SK-N-SH treated with all-trans-retinoic acid at 6 μM for 48 hours (cell line): Measurements from ENCODE around the gene TIMP2.

Experiments
- ATAC-seq: fragments of 200-7000 bp; cut with Tn5 transposase; 3 replicates; pipeline ENCODE4 v1.9.1; 2020; ENCODE audit warnings: mild to moderate bottlenecking, moderate library complexity
- ARNTL ChIP-seq: fragments of 450-650 bp; formaldehyde crosslinking; IDR thresholded peaks from 2 replicates; pipeline ENCODE4 v1.5.0; 2020; ENCODE audit warnings: low read depth, mild to moderate bottlenecking, moderate library complexity, borderline replicate concordance
- CREB5 ChIP-seq: fragments of 250-450 bp; sonication (Bioruptor Pico); IDR thresholded peaks from 2 replicates; pipeline ENCODE4 v1.5.1; 2020; ENCODE audit warnings: low read depth, mild to moderate bottlenecking, moderate library complexity
- CSDC2 ChIP-seq: fragments of 250-450 bp; sonication (Bioruptor Pico); IDR thresholded peaks from 2 replicates; pipeline ENCODE4 v1.5.0; 2020; ENCODE audit warnings: mild to moderate bottlenecking, moderate library complexity
- CSRNP3 ChIP-seq: fragments of 250-450 bp; sonication (Bioruptor Pico); IDR thresholded peaks from 2 replicates; pipeline ENCODE4 v1.5.1; 2021; ENCODE audit warnings: mild to moderate bottlenecking, moderate library complexity
- ESRRG ChIP-seq: fragments of 250-450 bp; sonication (Bioruptor Pico); IDR thresholded peaks from 2 replicates; pipeline ENCODE4 v1.6.1; 2021; ENCODE audit warnings: mild to moderate bottlenecking
- GLIS3 ChIP-seq: fragments of 250-450 bp; sonication (Bioruptor Pico); IDR thresholded peaks from 2 replicates; pipeline ENCODE4 v1.5.0; 2020; ENCODE audit warnings: mild to moderate bottlenecking, moderate library complexity
- ISL1 ChIP-seq: fragments of 250-450 bp; sonication (Bioruptor Pico); IDR thresholded peaks from 2 replicates; pipeline ENCODE4 v2.1.2; 2022; ENCODE audit warnings: mild to moderate bottlenecking, moderate library complexity
- OSR1 ChIP-seq: fragments of 250-450 bp; sonication (Bioruptor Pico); IDR thresholded peaks from 2 replicates; pipeline ENCODE4 v1.8.0; 2022; ENCODE audit warnings: moderate library complexity, mild to moderate bottlenecking, inconsistent platforms
- PPARA ChIP-seq: fragments of 250-450 bp; sonication (Bioruptor Pico); IDR thresholded peaks from 2 replicates; pipeline ENCODE4 v1.5.0; 2020; ENCODE audit warnings: mild to moderate bottlenecking, borderline replicate concordance
- RARB ChIP-seq: fragments of 250-450 bp; sonication (Bioruptor Pico); IDR thresholded peaks from 2 replicates; pipeline ENCODE4 v1.8.0; 2021; ENCODE audit warnings: mild to moderate bottlenecking, moderate library complexity
- SNAI2 ChIP-seq: fragments of 250-450 bp; sonication (Bioruptor Pico); IDR thresholded peaks from 2 replicates; pipeline ENCODE4 v1.5.0; 2020; ENCODE audit warnings: mild to moderate bottlenecking, moderate library complexity
- TCF4 ChIP-seq: fragments of 250-450 bp; sonication (Bioruptor Pico); IDR thresholded peaks from 2 replicates; pipeline ENCODE4 v1.8.0; 2021; ENCODE audit warnings: mild to moderate bottlenecking, moderate library complexity, borderline replicate concordance
- TOX ChIP-seq: fragments of 250-450 bp; sonication (Bioruptor Pico); IDR thresholded peaks from 2 replicates; pipeline ENCODE4 v1.8.0; 2021; ENCODE audit warnings: mild to moderate bottlenecking, moderate library complexity, borderline replicate concordance
- ZFP3 ChIP-seq: fragments of 250-450 bp; sonication (Bioruptor Pico); IDR thresholded peaks from 2 replicates; pipeline ENCODE4 v1.5.0; 2020; ENCODE audit warnings: mild to moderate bottlenecking, moderate library complexity
- ZFP30 ChIP-seq: fragments of 450-650 bp; formaldehyde crosslinking; IDR thresholded peaks from 2 replicates; pipeline ENCODE4 v1.5.0; 2022; ENCODE audit warnings: mild to moderate bottlenecking, moderate library complexity
- ZNF565 ChIP-seq: fragments of 450-650 bp; formaldehyde crosslinking; conservative IDR thresholded peaks from 2 replicates; pipeline ENCODE4 v1.5.0; 2020; ENCODE audit warnings: low read depth, mild to moderate bottlenecking, moderate library complexity
- ZNF70 ChIP-seq: fragments of 450-650 bp; formaldehyde crosslinking; IDR thresholded peaks from 2 replicates; pipeline ENCODE4 v1.5.0; 2020; ENCODE audit warnings: mild to moderate bottlenecking, moderate library complexity
- ZNF8 ChIP-seq: fragments of 450-650 bp; formaldehyde crosslinking; IDR thresholded peaks from 2 replicates; pipeline ENCODE4 v1.5.0; 2020; ENCODE audit warnings: mild to moderate bottlenecking, moderate library complexity
- TF ChIP-seq, protein P1 (sequence below): fragments of 250-450 bp; sonication (Bioruptor Pico); IDR thresholded peaks from 2 replicates; pipeline ENCODE4 v1.8.0; 2020; ENCODE audit warnings: mild to moderate bottlenecking, moderate library complexity, borderline replicate concordance
- TF ChIP-seq, protein P2 (sequence below): fragments of 250-450 bp; sonication (Bioruptor Pico); IDR thresholded peaks from 2 replicates; pipeline ENCODE4 v1.8.0; 2021; ENCODE audit warnings: low read depth, mild to moderate bottlenecking, moderate library complexity, borderline replicate concordance
- TF ChIP-seq, protein P3 (sequence below): fragments of 250-450 bp; sonication (Bioruptor Pico); IDR thresholded peaks from 2 replicates; pipeline ENCODE4 v1.5.0; 2020; ENCODE audit warnings: mild to moderate bottlenecking, moderate library complexity

The TIMP2 gene

DNA sequence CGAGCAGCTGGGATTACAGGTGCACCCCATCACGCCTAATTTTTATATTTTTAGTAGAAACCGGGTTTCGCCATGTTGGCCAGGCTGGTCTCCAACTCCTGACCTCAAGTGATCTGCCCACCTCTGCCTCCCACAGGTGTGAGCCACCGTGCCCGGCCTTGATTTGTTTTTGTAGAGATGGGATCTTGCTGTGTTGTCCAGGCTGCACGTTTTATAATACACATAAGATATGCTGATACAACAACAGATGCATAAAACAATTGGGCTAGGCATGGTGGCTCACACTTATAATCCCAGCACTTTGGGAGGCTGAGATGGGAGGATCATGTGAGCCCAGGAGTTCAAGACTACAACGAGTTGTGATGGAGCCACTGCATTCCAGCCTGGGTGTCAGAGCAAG lies 90.6 kb downstream of the TIMP2 start (continued):
- TF ChIP-seq, protein P1, sequence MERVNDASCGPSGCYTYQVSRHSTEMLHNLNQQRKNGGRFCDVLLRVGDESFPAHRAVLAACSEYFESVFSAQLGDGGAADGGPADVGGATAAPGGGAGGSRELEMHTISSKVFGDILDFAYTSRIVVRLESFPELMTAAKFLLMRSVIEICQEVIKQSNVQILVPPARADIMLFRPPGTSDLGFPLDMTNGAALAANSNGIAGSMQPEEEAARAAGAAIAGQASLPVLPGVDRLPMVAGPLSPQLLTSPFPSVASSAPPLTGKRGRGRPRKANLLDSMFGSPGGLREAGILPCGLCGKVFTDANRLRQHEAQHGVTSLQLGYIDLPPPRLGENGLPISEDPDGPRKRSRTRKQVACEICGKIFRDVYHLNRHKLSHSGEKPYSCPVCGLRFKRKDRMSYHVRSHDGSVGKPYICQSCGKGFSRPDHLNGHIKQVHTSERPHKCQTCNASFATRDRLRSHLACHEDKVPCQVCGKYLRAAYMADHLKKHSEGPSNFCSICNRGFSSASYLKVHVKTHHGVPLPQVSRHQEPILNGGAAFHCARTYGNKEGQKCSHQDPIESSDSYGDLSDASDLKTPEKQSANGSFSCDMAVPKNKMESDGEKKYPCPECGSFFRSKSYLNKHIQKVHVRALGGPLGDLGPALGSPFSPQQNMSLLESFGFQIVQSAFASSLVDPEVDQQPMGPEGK (CRISPR knock-in tag), result no peak
- no peak for TF ChIP-seq ISL1 (CRISPR knock-in tag)

DNA sequence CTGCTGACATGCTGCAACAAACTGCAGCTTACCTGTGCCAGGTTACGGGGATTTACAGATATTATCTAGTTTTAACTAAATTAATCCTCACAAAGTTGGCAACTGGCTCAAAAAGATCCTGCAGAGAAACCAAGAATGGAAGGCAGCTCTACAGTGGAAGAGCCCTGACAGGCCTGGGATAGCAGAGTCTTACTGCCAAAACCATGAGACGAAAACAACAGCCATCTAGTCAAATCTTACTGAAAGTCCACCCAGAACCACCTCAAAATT lies 92.7 kb downstream of the TIMP2 start:
- TF ChIP-seq CSRNP3 (CRISPR knock-in tag), result no peak
- TF ChIP-seq ESRRG, result no peak
- no peak for TF ChIP-seq ZNF70

GRCh38 chr17:78831688-78832540 lies 93.3 kb downstream of the TIMP2 start:
- ATAC-seq, result no peak
- TF ChIP-seq CSDC2 (CRISPR knock-in tag) (no peak), ZNF565 (CRISPR knock-in tag) (no peak)

More for the DNA sequence above, 92.7 kb downstream of the TIMP2 start:
- ATAC-seq, result no peak

DNA sequence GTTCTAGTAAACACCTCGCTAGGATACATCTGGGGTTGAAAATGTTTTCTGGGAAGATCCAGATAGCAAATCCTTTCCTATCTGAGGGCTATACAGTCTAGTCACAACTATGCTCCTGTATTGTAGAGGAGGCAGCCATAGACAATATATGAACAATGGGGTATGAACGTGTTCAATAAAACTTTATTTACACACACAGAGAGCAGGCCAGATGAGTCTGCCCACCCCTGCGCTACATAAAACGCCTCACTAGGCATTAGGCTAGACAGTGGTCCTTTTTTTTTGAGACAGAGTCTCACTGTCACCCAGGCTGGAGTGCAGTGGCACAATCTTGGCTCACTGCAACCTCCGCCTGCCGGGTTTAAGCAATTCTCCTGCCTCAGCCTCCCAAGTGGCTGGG lies 95.7 kb downstream of the TIMP2 start:
- no peak for ATAC-seq
- TF ChIP-seq OSR1, result no peak
- no peak for TF ChIP-seq ZFP30
- TF ChIP-seq RARB (CRISPR knock-in tag), result no peak
- no peak for TF ChIP-seq ZFP3 (CRISPR knock-in tag)
- TF ChIP-seq GLIS3 (CRISPR knock-in tag), result no peak
- TF ChIP-seq ESRRG, result no peak
- TF ChIP-seq, protein P2, sequence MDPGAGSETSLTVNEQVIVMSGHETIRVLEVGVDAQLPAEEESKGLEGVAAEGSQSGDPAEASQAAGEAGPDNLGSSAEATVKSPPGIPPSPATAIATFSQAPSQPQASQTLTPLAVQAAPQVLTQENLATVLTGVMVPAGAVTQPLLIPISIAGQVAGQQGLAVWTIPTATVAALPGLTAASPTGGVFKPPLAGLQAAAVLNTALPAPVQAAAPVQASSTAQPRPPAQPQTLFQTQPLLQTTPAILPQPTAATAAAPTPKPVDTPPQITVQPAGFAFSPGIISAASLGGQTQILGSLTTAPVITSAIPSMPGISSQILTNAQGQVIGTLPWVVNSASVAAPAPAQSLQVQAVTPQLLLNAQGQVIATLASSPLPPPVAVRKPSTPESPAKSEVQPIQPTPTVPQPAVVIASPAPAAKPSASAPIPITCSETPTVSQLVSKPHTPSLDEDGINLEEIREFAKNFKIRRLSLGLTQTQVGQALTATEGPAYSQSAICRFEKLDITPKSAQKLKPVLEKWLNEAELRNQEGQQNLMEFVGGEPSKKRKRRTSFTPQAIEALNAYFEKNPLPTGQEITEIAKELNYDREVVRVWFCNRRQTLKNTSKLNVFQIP (CRISPR knock-in tag), result no peak
- TF ChIP-seq ISL1 (CRISPR knock-in tag), result no peak
- TF ChIP-seq ARNTL (CRISPR knock-in tag), result no peak
- TF ChIP-seq CREB5 (CRISPR knock-in tag), result no peak
- TF ChIP-seq PPARA, result no peak
- TF ChIP-seq ZNF8 (CRISPR knock-in tag), result no peak

DNA sequence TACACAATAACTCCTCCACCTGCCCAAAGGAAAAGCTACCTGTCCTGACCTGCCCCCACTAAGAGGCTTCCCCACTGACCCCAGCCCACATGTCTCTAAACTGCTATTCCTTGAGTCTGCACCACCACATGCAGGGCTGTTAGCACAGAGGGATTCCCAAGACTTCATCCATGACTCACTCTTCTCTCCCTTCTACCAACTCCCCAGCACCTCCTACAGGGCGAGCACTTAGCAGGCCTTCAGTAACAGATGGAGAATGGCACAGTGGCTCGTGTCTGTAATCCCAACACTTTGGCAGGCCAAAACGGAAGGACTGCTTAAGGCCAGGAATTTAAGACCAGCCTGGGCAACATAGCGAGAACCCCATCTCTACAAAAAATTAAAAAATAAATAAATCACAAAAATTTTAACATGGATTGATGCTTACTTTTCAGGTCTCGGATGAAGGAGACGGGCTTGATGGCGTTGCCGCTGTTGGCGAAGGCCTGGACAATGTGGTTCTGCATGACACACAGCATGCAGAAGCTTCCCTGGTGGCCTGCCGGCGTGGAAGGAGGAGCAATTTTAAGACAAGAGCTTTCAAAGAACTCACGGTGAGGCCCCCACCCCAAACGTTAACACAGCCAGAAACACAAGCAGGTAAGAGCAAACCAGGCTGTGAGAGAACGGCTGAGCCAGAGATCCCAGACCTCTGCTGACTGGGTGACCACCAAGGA lies 96.6 kb downstream of the TIMP2 start:
- ATAC-seq, result peak; percentile 85
- TF ChIP-seq ZNF70 (no peak), CSDC2 (CRISPR knock-in tag) (no peak), SNAI2 (CRISPR knock-in tag) (no peak), ZFP30 (no peak), ZNF565 (CRISPR knock-in tag) (no peak), GLIS3 (CRISPR knock-in tag) (no peak), RARB (CRISPR knock-in tag) (no peak), TCF4 (no peak), TOX (CRISPR knock-in tag) (no peak), ZNF8 (CRISPR knock-in tag) (no peak), PPARA (no peak), ZFP3 (CRISPR knock-in tag) (no peak)
- TF ChIP-seq, protein P3, sequence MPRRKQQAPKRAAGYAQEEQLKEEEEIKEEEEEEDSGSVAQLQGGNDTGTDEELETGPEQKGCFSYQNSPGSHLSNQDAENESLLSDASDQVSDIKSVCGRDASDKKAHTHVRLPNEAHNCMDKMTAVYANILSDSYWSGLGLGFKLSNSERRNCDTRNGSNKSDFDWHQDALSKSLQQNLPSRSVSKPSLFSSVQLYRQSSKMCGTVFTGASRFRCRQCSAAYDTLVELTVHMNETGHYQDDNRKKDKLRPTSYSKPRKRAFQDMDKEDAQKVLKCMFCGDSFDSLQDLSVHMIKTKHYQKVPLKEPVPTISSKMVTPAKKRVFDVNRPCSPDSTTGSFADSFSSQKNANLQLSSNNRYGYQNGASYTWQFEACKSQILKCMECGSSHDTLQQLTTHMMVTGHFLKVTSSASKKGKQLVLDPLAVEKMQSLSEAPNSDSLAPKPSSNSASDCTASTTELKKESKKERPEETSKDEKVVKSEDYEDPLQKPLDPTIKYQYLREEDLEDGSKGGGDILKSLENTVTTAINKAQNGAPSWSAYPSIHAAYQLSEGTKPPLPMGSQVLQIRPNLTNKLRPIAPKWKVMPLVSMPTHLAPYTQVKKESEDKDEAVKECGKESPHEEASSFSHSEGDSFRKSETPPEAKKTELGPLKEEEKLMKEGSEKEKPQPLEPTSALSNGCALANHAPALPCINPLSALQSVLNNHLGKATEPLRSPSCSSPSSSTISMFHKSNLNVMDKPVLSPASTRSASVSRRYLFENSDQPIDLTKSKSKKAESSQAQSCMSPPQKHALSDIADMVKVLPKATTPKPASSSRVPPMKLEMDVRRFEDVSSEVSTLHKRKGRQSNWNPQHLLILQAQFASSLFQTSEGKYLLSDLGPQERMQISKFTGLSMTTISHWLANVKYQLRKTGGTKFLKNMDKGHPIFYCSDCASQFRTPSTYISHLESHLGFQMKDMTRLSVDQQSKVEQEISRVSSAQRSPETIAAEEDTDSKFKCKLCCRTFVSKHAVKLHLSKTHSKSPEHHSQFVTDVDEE (CRISPR knock-in tag), result no peak
- TF ChIP-seq, protein P2 (CRISPR knock-in tag), result no peak
- TF ChIP-seq, all 23 proteins: peak for 0
